Tibial nerve (tissue), 4 donors: ENCODE measurements around the gene DOK5. TPM values are rescaled to one million over a fixed set of nuclear protein-coding genes. Genes with fewer than 3 reads are reported as not detected.

Source experiments
- DNase-seq, 2 donors: peaks; one replicate each; pipeline ENCODE4 v3.0.0-alpha.2; 2019; ENCODE audit warnings: low spot score in 2 of 2
- H3K27ac ChIP-seq, 4 donors: fragments of 200-600 bp; sonication (generic) in 3 of 4; one replicate each; pipeline ENCODE4 v1.5.1; 2017 to 2019; ENCODE audit warnings: mild to moderate bottlenecking in 1 of 4
- H3K27me3 ChIP-seq, 2 donors: fragments of 200-600 bp; sonication (generic) in 1 of 2; one replicate each; pipeline versions ENCODE4 v1.5.1 to v1.6.0; 2017 to 2019
- H3K36me3 ChIP-seq, 3 donors: fragments of 200-600 bp; sonication (generic); one replicate each; pipeline ENCODE4 v1.5.1; 2018 to 2019
- H3K4me1 ChIP-seq, 4 donors: fragments of 200-600 bp; sonication (generic) in 3 of 4; one replicate each; pipeline ENCODE4 v1.5.1; 2017 to 2019
- H3K4me3 ChIP-seq, 4 donors: fragments of 200-600 bp; sonication (generic) in 3 of 4; one replicate each; pipeline ENCODE4 v1.5.1; 2017 to 2019; ENCODE audit warnings: mild to moderate bottlenecking in 1 of 4, moderate library complexity in 1 of 4
- H3K9me3 ChIP-seq, 4 donors: fragments of 200-600 bp; sonication (generic) in 3 of 4; one replicate each; pipeline ENCODE4 v1.5.1; 2017 to 2019
- CTCF ChIP-seq, 5 experiments: fragments of 200-600 bp in 3 of 5; fragments of 450-650 bp in 2 of 5; sonication (generic) in 3 of 5; IDR thresholded peaks; one replicate each; pipeline ENCODE4 v1.5.1; 2016 to 2019; ENCODE audit warnings: antibody characterized with exemption in 5 of 5, mild to moderate bottlenecking in 3 of 5, moderate library complexity in 2 of 5
- EP300 ChIP-seq, 2 donors: sonication (generic); formaldehyde crosslinking; IDR thresholded peaks; one replicate each; pipeline ENCODE4 v1.6.1; 2017; ENCODE audit warnings: antibody characterized with exemption in 2 of 2, mild to moderate bottlenecking in 1 of 2
- POLR2A ChIP-seq, 2 donors: fragments of 450-650 bp; IDR thresholded peaks; one replicate each; pipeline ENCODE4 v1.6.1; 2017; ENCODE audit warnings: antibody characterized with exemption in 2 of 2, mild to moderate bottlenecking in 2 of 2, moderate library complexity in 2 of 2
- WGBS, 2 donors: methylation state at CpG; one replicate each; pipeline ENCODE4 v1.1.5; 2018; 5-methylcytosine and 5-hydroxymethylcytosine counted together
- total RNA-seq, 4 donors: library from RNA; depleted of rRNA; stranded (reverse); fragments of >200 nt; gene quantifications; one replicate each; pipeline ENCODE4 v1.1.0, GENCODE V29; 2016

The DOK5 gene
- total RNA-seq, 4 donors from 2014 or later: 5.3 to 11.3 (median 7.5) TPM

DNA sequence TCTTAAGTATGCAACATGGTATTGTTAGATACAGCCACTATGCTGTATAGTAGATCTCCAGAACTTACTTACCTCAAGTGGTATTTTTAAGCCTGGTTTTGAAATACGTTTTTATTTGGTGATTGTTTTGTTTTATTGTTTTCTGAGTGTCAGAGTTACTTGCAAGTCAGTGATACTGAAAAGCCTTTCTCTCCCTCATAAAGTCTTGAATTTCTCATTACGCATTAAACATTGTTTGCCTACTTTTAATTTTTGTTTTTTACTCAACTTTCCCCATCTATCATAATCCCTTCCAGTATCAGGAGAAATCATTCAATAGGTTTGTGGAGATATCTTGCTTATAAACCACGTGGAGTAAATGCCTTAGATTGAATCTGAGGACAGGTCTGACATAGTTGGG lies 214.9 kb downstream of the DOK5 start:
- H3K4me1 ChIP-seq: no peaks in the 10 kb centered on the region
- H3K4me3 ChIP-seq: no peak overlapping the region
- H3K36me3 ChIP-seq: no peaks in the 10 kb centered on the region
- H3K9me3 ChIP-seq: no peaks in the 10 kb centered on the region
- no peak for DNase-seq
- 76 to 78% methylated on average over 3 of the region's 3 CpGs for WGBS, 2 donors
- H3K27ac ChIP-seq: no peak overlapping the region
- H3K27me3 ChIP-seq: no peaks in the 10 kb centered on the region
- no peak for TF ChIP-seq CTCF (IDR thresholded peaks at IDR 0.05)
- no peak for TF ChIP-seq POLR2A (IDR thresholded peaks at IDR 0.05)
- no peak for TF ChIP-seq EP300 (IDR thresholded peaks at IDR 0.05)

DNA sequence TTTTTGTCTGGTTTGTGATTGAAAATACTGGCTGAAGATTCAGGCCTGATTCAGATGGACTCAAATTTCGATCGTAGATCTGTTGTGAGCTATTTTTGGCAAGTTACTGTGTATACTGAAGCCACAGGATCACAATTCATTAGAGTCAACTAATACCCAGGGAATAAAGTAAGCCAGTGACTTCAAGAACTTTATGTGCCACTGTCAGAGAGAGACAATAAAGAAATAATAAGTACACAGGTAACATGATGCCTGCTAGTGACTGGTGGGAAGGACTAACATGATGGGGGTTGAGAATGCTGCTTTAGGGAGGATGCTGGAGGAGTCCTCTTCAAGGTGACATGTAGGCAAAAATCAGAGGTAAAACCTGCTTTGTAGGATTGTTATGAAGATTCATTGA lies 215.9 kb downstream of the DOK5 start:
- Histone ChIP-seq H3K36me3 (no peaks in the 10 kb centered on the region), H3K4me3 (no peak overlapping the region), H3K4me1 (no peaks in the 10 kb centered on the region), H3K9me3 (no peaks in the 10 kb centered on the region), H3K27me3 (no peaks in the 10 kb centered on the region), H3K27ac (no peak overlapping the region)
- DNase-seq: no peak
- 44 to 61% methylated on average over 2 of the region's 2 CpGs for WGBS, 2 donors
- TF ChIP-seq CTCF (IDR thresholded peaks at IDR 0.05): no peak
- TF ChIP-seq EP300 (IDR thresholded peaks at IDR 0.05): no peak

GRCh38 chr20:54692168-54692887 lies 216.9 kb downstream of the DOK5 start:
- 60 to 61% methylated on average over 4 of the region's 4 CpGs for WGBS, 2 donors
- H3K4me3 ChIP-seq: no peak overlapping the region
- no peak overlapping the region for H3K27ac ChIP-seq
- no peak for DNase-seq
- no peaks in the 10 kb centered on the region for H3K9me3 ChIP-seq
- H3K4me1 ChIP-seq: no peaks in the 10 kb centered on the region
- no peaks in the 10 kb centered on the region for H3K36me3 ChIP-seq
- H3K27me3 ChIP-seq: no peaks in the 10 kb centered on the region
- TF ChIP-seq EP300 (IDR thresholded peaks at IDR 0.05) (no peak), POLR2A (IDR thresholded peaks at IDR 0.05) (no peak), CTCF (IDR thresholded peaks at IDR 0.05) (no peak)

DNA sequence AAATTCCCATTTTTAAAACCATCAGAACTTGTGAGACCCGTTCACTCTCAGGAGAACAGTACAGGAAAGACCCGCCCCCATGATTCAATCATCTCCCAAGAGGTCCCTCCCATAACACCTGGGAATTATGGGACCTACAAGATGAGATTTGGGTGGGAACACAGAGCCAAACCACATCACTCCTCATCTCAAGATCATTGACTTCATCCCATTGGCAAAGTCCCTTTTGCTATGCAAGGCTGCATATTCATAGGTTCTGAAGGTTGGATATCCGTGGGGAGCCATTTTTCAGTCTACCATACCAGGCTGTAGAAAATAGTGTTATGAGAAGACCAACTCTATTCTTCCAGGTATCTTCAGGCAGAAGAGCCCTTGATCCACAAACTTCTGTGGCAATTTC lies 219.1 kb downstream of the DOK5 start:
- Histone ChIP-seq H3K4me3 (no peak overlapping the region), H3K36me3 (no peaks in the 10 kb centered on the region), H3K4me1 (no peaks in the 10 kb centered on the region), H3K9me3 (no peaks in the 10 kb centered on the region), H3K27ac (no peak overlapping the region), H3K27me3 (no peaks in the 10 kb centered on the region)
- DNase-seq: no peak
- WGBS, 2 donors: 83 to 87% methylated on average over 3 of the region's 3 CpGs
- TF ChIP-seq POLR2A (IDR thresholded peaks at IDR 0.05) (no peak), CTCF (IDR thresholded peaks at IDR 0.05) (no peak), EP300 (IDR thresholded peaks at IDR 0.05) (no peak)

GRCh38 chr20:54698373-54698772 lies 223.0 kb downstream of the DOK5 start:
- Histone ChIP-seq H3K4me1 (no peaks in the 10 kb centered on the region), H3K27me3 (no peaks in the 10 kb centered on the region), H3K9me3 (no peaks in the 10 kb centered on the region), H3K4me3 (no peak overlapping the region), H3K27ac (no peak overlapping the region), H3K36me3 (no peaks in the 10 kb centered on the region)
- TF ChIP-seq POLR2A (IDR thresholded peaks at IDR 0.05) (no peak), CTCF (IDR thresholded peaks at IDR 0.05) (no peak), EP300 (IDR thresholded peaks at IDR 0.05) (no peak)
- no peak for DNase-seq
- whole genome bisulfite sequencing, 2 donors: 91 to 95% methylated on average over 1 of the region's 1 CpG
